GM12801 (cell line): ENCODE results near the gene DLEC1.

Experiments
- TF ChIP-seq, protein P1 (sequence below): IDR thresholded peaks from one replicate; pipeline ENCODE4 v1.5.1; 2011; ENCODE audit warnings: control low read depth; ENCODE audit not compliant: insufficient read length; ENCODE audit errors: extremely low read depth

The DLEC1 gene

DNA sequence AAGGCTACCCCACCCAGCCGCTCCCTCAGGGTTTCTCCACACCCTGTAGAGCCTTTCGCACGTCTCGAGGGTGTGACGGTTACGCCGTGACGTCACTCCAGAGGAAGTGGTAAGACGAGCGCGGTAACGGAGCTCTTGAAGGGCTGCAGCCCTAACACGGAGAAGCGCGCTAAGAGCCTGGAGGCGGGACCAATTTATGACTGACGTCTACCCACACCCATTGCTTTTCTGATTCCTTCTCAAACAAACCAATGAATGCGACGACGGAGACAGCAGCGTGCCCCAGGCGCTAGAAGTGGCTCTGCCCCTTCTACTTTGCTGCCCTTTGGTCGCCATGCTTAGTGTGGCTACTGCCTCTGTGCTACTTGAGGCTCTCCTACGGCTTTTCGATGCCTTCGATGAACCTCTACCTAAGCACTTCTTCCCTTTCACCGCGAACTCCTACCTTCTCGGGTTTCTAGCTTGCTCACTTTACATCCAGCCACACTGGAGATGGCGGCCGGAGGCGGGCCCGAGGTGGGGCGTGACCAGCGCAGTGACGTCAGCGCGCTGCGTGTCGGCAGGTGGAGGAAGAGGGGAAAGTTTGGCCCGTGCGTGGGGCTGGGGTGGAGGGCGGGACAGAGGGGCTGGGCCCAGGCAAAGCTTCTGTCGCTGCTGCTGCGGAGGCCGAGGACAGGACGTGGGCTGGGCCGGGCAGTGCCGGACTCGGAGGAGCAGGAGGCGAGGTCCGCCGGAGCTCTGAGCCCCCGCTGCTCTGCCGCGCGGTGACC lies 126.1 kb downstream of the DLEC1 start, which contains the start of gene OXSR1:
TSS of gene OXSR1 (plus strand) at position 586 of the 770 bp plus-strand sequence. CDS start 340 bp downstream, outside the sequence.
- TF ChIP-seq, protein P1, sequence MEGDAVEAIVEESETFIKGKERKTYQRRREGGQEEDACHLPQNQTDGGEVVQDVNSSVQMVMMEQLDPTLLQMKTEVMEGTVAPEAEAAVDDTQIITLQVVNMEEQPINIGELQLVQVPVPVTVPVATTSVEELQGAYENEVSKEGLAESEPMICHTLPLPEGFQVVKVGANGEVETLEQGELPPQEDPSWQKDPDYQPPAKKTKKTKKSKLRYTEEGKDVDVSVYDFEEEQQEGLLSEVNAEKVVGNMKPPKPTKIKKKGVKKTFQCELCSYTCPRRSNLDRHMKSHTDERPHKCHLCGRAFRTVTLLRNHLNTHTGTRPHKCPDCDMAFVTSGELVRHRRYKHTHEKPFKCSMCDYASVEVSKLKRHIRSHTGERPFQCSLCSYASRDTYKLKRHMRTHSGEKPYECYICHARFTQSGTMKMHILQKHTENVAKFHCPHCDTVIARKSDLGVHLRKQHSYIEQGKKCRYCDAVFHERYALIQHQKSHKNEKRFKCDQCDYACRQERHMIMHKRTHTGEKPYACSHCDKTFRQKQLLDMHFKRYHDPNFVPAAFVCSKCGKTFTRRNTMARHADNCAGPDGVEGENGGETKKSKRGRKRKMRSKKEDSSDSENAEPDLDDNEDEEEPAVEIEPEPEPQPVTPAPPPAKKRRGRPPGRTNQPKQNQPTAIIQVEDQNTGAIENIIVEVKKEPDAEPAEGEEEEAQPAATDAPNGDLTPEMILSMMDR, result no peak

DNA sequence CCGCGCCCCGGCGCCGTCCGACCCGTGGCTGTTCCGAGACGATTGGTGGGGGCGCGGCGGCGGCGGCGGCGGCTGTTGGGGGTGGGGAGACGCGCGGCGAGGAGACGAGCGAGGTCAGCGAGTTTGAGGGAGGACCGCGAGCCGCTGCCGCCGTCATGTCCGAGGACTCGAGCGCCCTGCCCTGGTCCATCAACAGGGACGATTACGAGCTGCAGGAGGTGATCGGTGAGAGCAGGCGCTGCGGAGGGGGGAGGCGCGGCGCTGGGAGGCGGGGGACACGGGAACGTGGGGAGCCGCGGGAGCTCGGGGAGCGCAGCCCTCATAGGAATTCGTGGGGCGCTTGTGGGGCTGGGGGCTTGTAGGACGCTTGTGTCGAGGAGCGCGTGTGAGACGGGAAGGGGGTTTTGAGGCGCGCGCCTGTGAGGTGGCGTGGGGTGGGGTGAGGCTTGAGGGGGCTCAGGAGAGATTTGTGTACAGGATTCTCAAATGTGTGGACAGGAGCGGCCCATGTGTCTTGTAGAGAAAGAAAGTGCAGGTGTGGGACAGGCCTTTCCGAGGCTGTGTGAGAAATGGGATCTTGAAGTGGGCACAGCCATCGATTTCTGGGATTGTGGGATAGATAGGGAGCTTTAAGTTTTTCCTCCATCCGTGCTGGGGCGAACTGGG lies 126.8 kb downstream of the DLEC1 start:
- TF ChIP-seq, protein P1, result no peak

DNA sequence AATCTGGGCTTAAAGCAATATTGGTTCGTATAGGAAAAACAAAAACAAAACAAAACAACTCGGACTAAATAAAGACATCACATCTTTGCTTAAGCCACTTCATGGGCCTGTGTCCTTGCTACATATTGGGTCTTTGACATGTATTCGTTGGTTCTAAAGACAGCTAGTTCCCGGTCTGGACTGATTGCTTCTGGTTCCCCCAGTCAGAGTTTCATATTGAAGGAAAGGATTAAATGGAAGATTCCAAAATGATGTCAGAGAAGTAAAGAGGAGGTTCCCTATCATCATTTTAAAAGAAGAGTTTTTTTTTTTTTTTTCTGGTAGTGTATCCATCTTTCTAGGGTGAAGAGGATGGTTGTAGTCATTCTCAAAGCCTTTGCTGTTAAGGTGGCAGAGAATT lies 128.6 kb downstream of the DLEC1 start:
- TF ChIP-seq, protein P1, result no peak

DNA sequence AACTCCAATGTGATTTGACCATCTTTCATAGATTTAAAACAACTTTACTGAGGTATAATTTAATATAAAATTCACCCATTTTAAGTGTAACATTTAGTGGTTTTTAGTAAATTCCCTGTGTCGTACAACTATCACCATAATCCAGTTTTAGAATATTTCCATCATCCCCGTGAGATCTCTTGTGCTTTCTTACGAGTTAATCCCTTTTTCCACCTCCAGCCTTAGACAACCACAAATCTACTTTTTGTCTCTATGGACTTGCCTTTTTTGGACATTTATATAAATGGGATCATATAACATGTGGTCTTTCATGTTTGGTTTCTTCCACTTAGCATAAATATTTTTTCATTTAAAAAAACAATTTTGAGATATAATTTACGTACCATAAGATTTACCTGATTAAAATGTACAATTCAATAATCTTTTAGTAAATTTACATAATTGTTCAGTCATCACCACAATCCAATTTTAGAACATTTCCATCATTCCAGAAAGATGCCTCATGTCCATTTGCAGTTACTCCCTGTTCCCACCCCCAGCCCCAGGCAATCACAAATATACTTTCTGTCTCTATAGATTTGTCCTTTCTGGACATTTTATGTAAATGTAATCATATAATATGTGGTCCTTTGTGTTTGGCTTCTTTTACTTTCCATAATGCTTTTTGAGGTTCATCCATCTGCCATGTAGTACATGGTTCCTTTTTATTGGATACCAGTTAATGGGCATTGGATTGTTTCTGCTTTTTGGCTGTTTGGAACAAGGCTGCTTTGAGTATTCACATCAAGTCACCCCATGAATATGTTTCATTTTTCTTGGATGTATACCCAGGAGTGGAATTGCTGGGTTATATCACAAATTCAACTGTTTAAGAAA lies 129.4 kb downstream of the DLEC1 start:
- TF ChIP-seq, protein P1, result no peak

DNA sequence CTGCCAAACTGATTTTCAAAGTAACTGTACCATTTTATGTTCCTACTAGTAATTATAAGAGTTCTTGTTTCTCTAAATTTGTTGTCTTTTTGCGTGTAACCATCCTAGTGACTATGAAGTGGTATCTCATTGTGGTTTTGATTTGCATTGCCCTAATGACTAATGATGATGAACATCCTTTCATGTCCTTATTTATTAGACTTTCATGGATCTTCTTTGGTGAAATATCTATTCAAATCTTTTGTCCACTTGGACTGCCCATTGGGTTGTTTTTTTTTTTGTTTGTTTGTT lies 130.0 kb downstream of the DLEC1 start:
- TF ChIP-seq, protein P1, result no peak

DNA sequence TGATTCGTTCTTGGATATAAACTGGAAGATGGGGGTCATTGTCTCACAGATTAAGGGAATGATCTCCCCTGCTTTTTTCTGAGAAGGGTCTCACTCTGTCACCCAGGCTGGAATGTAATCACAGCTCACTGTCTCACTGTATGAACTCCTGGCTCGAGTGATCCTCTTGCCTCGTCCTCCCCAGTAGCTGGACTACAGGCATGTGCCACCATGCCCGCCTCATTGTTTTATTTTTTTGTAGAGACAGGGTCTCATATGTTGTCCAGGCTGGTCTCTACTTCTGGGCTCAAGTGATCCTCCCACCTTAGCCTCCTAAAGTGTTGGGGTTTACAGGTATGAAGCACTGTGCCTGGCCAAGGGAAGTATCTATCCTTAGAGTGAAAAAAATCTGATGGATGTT lies 131.7 kb downstream of the DLEC1 start:
- TF ChIP-seq, protein P1, result no peak

DNA sequence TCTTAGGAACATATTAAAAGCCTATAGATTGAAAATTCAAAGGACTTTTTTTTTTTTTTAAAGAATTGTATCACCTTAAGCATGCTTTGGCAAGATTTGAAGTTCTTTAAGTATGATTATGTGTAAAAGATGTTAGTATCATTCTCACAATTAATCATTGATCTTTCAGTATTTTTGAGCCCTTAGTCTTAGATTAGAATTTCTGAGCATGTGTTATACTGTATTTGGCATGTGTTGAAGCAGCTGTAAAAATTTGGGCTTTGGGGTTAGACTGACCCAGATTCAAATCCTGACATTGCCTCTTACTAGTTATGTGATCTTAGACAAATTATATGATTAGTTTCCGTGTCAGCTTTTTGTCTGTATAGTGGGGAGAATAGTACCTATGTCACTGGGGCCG lies 132.6 kb downstream of the DLEC1 start:
- TF ChIP-seq, protein P1, result no peak
